Adrenal gland (tissue), 5 donors: ENCODE measurements around the gene PLAU.

ENCODE experiments used
- CTCF ChIP-seq, 6 experiments: fragments of 450-650 bp in 4 of 6; fragments of 200-600 bp in 2 of 6; sonication (generic) in 1 of 6; IDR thresholded peaks; 1 replicate in 5 of 6; 2 replicates in 1 of 6; pipeline versions ENCODE4 v1.5.1 to v1.8.0; 2016 to 2021; ENCODE audit warnings: antibody characterized with exemption in 6 of 6, mild to moderate bottlenecking in 2 of 6, moderate library complexity in 1 of 6
- POLR2A ChIP-seq, 2 donors: fragments of 450-650 bp; IDR thresholded peaks; one replicate each; pipeline ENCODE4 v1.6.1; 2017; ENCODE audit warnings: antibody characterized with exemption in 2 of 2, mild to moderate bottlenecking in 2 of 2, moderate library complexity in 1 of 2
- donor health status: DM: no; HTN: no; CAD: no.

GRCh38 chr10:73910401-73910763 is 550 bp upstream of the PLAU start:
- TF ChIP-seq CTCF (IDR thresholded peaks at IDR 0.05) (no peak), POLR2A (IDR thresholded peaks at IDR 0.05) (no peak)
